BLaER1 treated with 17β-estradiol and CSF1 and Interleukin-3, amounts not matched to agents 10 nM and 100 nM (cell line): ENCODE data around the gene NPDC1.

Experiments
- H3K27ac ChIP-seq, 11 experiments: shearing (Covaris generic); formaldehyde crosslinking; 2 replicates each; pipeline ENCODE4 v1.8.1; 2022
- H3K27me3 ChIP-seq, 11 experiments: shearing (Covaris generic); formaldehyde crosslinking; 2 replicates each; pipeline ENCODE4 v1.8.1; 2022
- H3K36me3 ChIP-seq, 11 experiments: shearing (Covaris generic); formaldehyde crosslinking; 2 replicates each; pipeline ENCODE4 v1.8.1; 2022
- H3K4me1 ChIP-seq, 10 experiments: shearing (Covaris generic); formaldehyde crosslinking; 2 replicates each; pipeline ENCODE4 v1.8.1; 2022
- H3K4me2 ChIP-seq, 11 experiments: shearing (Covaris generic); formaldehyde crosslinking; 2 replicates each; pipeline ENCODE4 v1.8.1; 2022
- H3K4me3 ChIP-seq, 10 experiments: shearing (Covaris generic); formaldehyde crosslinking; 2 replicates each; pipeline ENCODE4 v1.8.1; 2022
- H3K9ac ChIP-seq, 11 experiments: shearing (Covaris generic); formaldehyde crosslinking; 2 replicates each; pipeline ENCODE4 v1.8.1; 2022
- H3K9me3 ChIP-seq, 11 experiments: shearing (Covaris generic); formaldehyde crosslinking; replicated peaks in 1 of 11; 2 replicates each; pipeline ENCODE4 v1.8.1; 2022
- H4K20me1 ChIP-seq, 11 experiments: shearing (Covaris generic); formaldehyde crosslinking; 2 replicates each; pipeline ENCODE4 v1.8.1; 2022
- Cebpa-rat ChIP-seq, 11 experiments: shearing (Covaris generic); IDR thresholded peaks; 2 replicates each; pipeline ENCODE4 v1.8.1; 2022

NPDC1 gene

DNA sequence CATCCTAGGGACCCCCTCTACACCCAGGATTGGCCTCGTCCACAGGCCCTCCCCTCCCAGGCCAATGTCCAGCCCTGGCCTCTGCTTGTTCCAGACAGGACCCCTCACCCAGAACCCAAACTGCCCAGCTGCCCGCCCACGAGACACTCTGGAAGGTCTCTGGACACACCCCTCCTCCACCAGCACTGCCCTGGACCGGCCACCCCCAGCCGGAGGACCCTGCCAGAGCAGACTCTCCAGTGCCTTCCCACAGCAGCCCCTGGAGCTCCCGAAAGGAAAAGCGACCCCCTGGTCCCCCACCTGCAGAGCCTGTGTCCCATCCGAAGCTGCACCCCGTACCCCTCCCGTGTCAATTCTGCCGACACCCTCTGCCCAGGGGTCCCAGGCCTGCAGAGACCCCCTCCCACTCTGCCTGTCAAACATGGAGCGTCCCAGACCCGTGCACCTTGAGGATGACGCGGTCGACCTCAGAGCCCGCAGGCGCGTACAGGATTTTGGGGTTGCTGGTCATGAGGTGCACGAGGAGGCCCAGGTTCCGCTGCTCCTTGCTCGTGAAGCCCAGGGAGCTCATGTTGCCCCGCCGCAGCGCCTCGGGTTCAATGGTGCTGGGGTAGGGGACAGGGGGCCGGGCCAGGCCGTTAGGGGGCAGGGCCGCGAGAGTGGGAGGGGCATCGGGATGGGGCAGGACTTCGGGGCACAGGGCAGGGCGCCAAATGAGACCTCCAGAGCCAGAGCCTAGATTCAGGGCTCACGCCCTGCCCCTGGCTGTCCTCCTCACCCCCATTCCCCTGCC is 25.9 kb downstream of the NPDC1 start:
- H3K9me3 ChIP-seq, result no peaks in the 10 kb centered on the region
- H3K4me1 ChIP-seq, result peaks cover 3 to 40% (median 18%) of the 10 kb centered on the region in 10 experiments
- no peak overlapping the region for H3K27ac ChIP-seq

GRCh38 chr9:137018761-137019559 is 27.0 kb downstream of the NPDC1 start:
- no peak for TF ChIP-seq Cebpa-rat (IDR thresholded peaks at IDR 0.05)
- Histone ChIP-seq H3K4me1 (peaks cover 0 to 29% (median 12%) of the 10 kb centered on the region in 10 experiments; a peak in 13 of 20 replicates), H3K36me3 (peaks cover 37 to 85% (median 60%) of the 10 kb centered on the region in 11 experiments), H3K9me3 (no peaks in the 10 kb centered on the region), H3K9ac (no peak overlapping the region), H3K27me3 (no peaks in the 10 kb centered on the region), H3K27ac (no peak overlapping the region), H3K4me3 (no peak overlapping the region), H3K4me2 (peak overlapping the region in 2 of 11 experiments; percentile 18 to 35; a peak in 2 of 22 replicates), H4K20me1 (peaks cover 0 to 78% (median 17%) of the 10 kb centered on the region in 11 experiments; a peak in 13 of 22 replicates)

More for the DNA sequence above, 25.9 kb downstream of the NPDC1 start:
- peak overlapping the region in 5 of 11 experiments; percentile 2 to 35 (median 12); a peak in 2 of 22 replicates for H3K4me2 ChIP-seq
- peaks cover 28 to 76% (median 50%) of the 10 kb centered on the region in 11 experiments for H3K36me3 ChIP-seq
- H3K4me3 ChIP-seq, result no peak overlapping the region
- peaks cover 0 to 78% (median 26%) of the 10 kb centered on the region in 11 experiments; a peak in 18 of 22 replicates for H4K20me1 ChIP-seq
- H3K9ac ChIP-seq, result no peak overlapping the region
- no peak for TF ChIP-seq Cebpa-rat (IDR thresholded peaks at IDR 0.05)
- H3K27me3 ChIP-seq, result no peaks in the 10 kb centered on the region

DNA sequence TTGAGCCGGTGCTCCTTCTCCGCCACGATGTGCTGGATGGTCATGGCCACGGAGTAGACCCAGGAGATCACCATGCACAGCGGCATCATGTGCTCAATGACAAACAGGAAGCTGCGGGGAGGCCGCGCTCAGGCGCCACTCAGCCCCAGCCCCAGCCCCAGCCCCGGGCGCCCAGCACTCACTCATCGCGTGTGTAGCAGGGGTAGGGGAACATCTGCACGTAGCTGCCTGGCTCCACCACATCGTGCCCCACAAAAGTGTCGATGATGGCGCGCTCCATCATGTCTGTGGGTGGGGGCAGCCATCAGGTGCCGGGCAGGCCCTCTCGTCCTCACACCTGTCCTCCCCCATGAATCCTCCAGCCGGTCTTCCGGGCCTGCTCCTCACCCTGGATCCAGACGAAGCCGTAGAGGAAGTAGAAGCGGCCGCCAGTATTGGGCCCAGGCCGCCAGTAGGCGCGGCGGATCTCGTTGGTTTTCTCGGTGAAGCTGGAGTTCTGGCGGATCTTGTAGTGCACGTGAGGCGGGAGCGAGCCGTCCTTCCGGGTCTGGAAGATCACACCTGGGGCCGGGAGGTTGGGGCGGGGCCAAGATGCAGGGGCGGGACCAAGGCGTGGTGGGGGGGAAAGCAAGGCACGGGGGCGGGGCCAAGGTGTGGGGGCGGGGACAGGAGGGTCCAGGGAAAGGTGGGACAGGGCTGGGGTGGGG is 28.0 kb downstream of the NPDC1 start:
- peaks cover 0 to 73% (median 10%) of the 10 kb centered on the region in 11 experiments; a peak in 10 of 22 replicates for H4K20me1 ChIP-seq
- H3K36me3 ChIP-seq, result peaks cover 37 to 86% (median 64%) of the 10 kb centered on the region in 11 experiments
- H3K4me1 ChIP-seq, result peaks cover 0 to 18% (median 8%) of the 10 kb centered on the region in 10 experiments; a peak in 10 of 20 replicates

DNA sequence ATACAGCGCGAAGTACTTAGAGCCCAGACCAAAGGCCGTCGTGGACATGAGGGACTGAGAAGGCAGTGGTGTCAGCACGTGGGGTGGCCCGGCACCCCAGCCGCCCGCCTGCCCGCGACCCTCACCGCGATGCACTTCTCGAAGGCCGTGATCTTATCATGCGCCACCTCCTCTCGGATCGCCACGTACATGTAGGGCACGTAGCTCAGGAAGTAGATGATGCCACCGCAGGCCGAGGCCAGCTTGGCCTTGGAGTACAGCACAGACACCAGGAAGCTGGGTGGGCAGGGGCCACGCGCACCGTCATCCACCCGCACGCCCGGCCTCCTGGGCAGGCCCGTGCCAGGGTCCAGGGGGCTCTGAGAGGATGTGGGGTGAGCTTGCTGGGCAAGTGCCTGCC is 28.9 kb downstream of the NPDC1 start:
- Histone ChIP-seq H3K27ac (no peak overlapping the region), H3K4me2 (no peak overlapping the region), H3K9ac (no peak overlapping the region), H3K4me1 (peaks cover 0 to 14% (median 6%) of the 10 kb centered on the region in 10 experiments; a peak in 8 of 20 replicates), H3K4me3 (no peak overlapping the region), H3K9me3 (no peaks in the 10 kb centered on the region), H3K36me3 (peaks cover 42 to 89% (median 69%) of the 10 kb centered on the region in 11 experiments), H3K27me3 (no peaks in the 10 kb centered on the region), H4K20me1 (peaks cover 0 to 71% (median 7%) of the 10 kb centered on the region in 11 experiments; a peak in 10 of 22 replicates)
- TF ChIP-seq Cebpa-rat (IDR thresholded peaks at IDR 0.05), result no peak

More for the DNA sequence above, 28.0 kb downstream of the NPDC1 start:
- no peaks in the 10 kb centered on the region for H3K9me3 ChIP-seq
- H3K4me2 ChIP-seq, result no peak overlapping the region
- H3K4me3 ChIP-seq, result no peak overlapping the region
- H3K27ac ChIP-seq, result no peak overlapping the region
- no peak for TF ChIP-seq Cebpa-rat (IDR thresholded peaks at IDR 0.05)
- H3K27me3 ChIP-seq, result no peaks in the 10 kb centered on the region
- H3K9ac ChIP-seq, result no peak overlapping the region

GRCh38 chr9:137016436-137016835 is 29.5 kb downstream of the NPDC1 start:
- no peak for TF ChIP-seq Cebpa-rat (IDR thresholded peaks at IDR 0.05)
- H3K9me3 ChIP-seq, result no peaks in the 10 kb centered on the region
- no peak overlapping the region for H3K4me2 ChIP-seq
- H3K27ac ChIP-seq, result no peak overlapping the region
- H4K20me1 ChIP-seq, result peaks cover 0 to 68% (median 5%) of the 10 kb centered on the region in 11 experiments; a peak in 10 of 22 replicates
- peaks cover 42 to 87% (median 69%) of the 10 kb centered on the region in 11 experiments for H3K36me3 ChIP-seq
- no peaks in the 10 kb centered on the region for H3K27me3 ChIP-seq
- H3K4me1 ChIP-seq, result peaks cover 0 to 14% (median 6%) of the 10 kb centered on the region in 10 experiments; a peak in 8 of 20 replicates
- H3K9ac ChIP-seq, result no peak overlapping the region
- H3K4me3 ChIP-seq, result no peak overlapping the region

GRCh38 chr9:137015976-137016375 is 30.0 kb downstream of the NPDC1 start:
- H4K20me1 ChIP-seq, result peaks cover 0 to 63% (median under 1%) of the 10 kb centered on the region in 11 experiments; a peak in 8 of 22 replicates
- peaks cover 42 to 87% (median 72%) of the 10 kb centered on the region in 11 experiments for H3K36me3 ChIP-seq
- H3K27me3 ChIP-seq, result no peaks in the 10 kb centered on the region
- TF ChIP-seq Cebpa-rat (IDR thresholded peaks at IDR 0.05), result no peak
- no peak overlapping the region for H3K4me2 ChIP-seq
- no peak overlapping the region for H3K27ac ChIP-seq
- H3K9ac ChIP-seq, result no peak overlapping the region
- no peaks in the 10 kb centered on the region for H3K9me3 ChIP-seq
- H3K4me1 ChIP-seq, result peaks cover 0 to 14% (median 6%) of the 10 kb centered on the region in 10 experiments; a peak in 8 of 20 replicates
- H3K4me3 ChIP-seq, result no peak overlapping the region

DNA sequence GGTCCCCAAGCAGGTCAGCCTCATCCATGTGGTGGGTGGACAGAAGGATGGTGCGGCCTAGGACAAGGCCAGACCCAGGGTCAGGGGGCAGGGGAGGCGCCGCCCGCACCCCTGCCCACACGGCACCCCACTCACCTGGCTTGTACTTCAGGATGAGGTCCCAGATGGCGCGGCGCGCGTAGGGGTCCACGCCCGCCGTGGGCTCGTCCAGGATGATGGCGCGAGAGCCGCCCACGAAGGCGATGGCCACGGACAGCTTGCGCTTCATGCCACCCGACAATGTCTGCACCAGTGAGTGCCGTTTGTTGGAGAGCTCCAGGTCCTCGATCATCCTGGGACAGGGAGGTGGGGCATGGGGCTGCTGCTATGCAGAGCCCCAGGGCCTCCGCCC is 30.4 kb downstream of the NPDC1 start:
- Histone ChIP-seq H3K27me3 (no peaks in the 10 kb centered on the region), H3K9ac (no peak overlapping the region), H3K36me3 (peaks cover 42 to 84% (median 68%) of the 10 kb centered on the region in 11 experiments), H3K9me3 (no peaks in the 10 kb centered on the region), H3K4me3 (no peak overlapping the region), H3K27ac (no peak overlapping the region), H3K4me2 (no peak overlapping the region), H3K4me1 (peaks cover 0 to 12% (median 6%) of the 10 kb centered on the region in 10 experiments; a peak in 8 of 20 replicates), H4K20me1 (peaks cover 0 to 59% (median 0%) of the 10 kb centered on the region in 11 experiments; a peak in 1 of 22 replicates)
- TF ChIP-seq Cebpa-rat (IDR thresholded peaks at IDR 0.05), result no peak

DNA sequence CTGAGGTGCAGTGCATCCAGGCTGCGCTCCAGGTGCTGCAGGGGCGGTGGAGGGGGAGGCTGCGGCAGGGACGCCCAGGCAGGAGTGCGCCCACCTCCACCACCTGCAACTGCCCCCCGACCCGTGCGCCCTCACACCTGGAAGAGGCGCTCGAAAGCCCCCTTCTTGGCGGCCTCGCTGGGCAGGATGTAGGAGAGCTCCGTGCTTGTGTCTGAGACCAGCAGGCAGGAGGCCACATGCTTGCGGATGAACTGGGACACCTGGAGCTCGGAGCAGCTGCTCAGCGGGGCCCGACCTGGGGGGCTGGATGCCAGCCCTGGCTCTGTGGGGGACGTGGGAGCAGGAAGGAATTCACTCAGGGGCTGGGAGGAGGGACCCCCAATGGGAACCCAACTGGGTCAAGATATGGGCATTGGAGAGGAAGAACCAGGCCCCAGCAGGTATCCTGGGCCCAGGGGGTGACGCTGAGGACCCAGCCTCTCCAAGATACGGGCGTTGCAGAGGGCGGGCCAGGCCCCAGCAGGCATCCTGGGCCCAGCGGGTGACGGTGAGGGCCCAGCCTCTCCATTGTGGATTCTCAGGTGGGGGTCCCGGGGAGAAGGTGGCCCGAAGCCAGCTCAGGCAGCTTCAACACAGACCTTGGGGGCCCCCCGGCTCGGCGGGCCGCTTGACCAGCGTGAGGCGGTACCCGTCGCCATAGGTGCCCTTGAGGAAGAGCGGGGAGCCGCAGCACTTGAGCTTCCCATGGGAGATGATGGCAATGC is 31.0 kb downstream of the NPDC1 start:
- Histone ChIP-seq H3K4me1 (peaks cover 0 to 11% (median 6%) of the 10 kb centered on the region in 10 experiments; a peak in 8 of 20 replicates), H3K36me3 (peaks cover 42 to 80% (median 64%) of the 10 kb centered on the region in 11 experiments), H3K27me3 (no peaks in the 10 kb centered on the region), H3K4me2 (no peak overlapping the region), H3K27ac (no peak overlapping the region), H3K4me3 (no peak overlapping the region), H3K9me3 (no peaks in the 10 kb centered on the region), H3K9ac (no peak overlapping the region), H4K20me1 (peaks cover 0 to 53% (median 0%) of the 10 kb centered on the region in 11 experiments; a peak in 1 of 22 replicates)
- TF ChIP-seq Cebpa-rat (IDR thresholded peaks at IDR 0.05), result no peak
